Activated CD4-positive, alpha-beta T cell treated with anti-CD3 and anti-CD28 coated beads, Interleukin-2, amount 50 U/mL, for 4 hours (primary cell): ENCODE data around the gene CRP.
"Not testable (repeated sequence)": the region's sequence is repeated elsewhere in the genome, so short reads cannot be mapped to it uniquely, and the experiment has no call there.

ENCODE experiments used
- DNase-seq, 2 experiments: peaks; one replicate each; pipeline ENCODE4 v3.0.0-alpha.2; 2020

CRP gene

GRCh38 chr1:159714529-159714928 is at the start of gene CRP:
CRP (minus strand) TSS chr1:159714589; CDS start chr1:159714485, 104 bp downstream.
- no peak for DNase-seq

- no peak for DNase-seq
These were observed 49.3 kb upstream of the CRP start for GRCh38 chr1:159763686-159764085.

GRCh38 chr1:159756397-159756796 is 42.0 kb upstream of the CRP start:
- no peak for DNase-seq

- DNase-seq = no peak
These were observed 41.1 kb upstream of the CRP start for GRCh38 chr1:159755451-159756007.

GRCh38 chr1:159753386-159753785 is 39.0 kb upstream of the CRP start:
- no peak for DNase-seq

GRCh38 chr1:159752135-159752580 is 37.8 kb upstream of the CRP start:
- no peak for DNase-seq

- DNase-seq = no peak
These were observed 36.6 kb upstream of the CRP start for GRCh38 chr1:159751031-159751430.

- no peak for DNase-seq
These were observed 36.2 kb upstream of the CRP start for GRCh38 chr1:159750621-159751020.

- no peak for DNase-seq
These were observed 35.2 kb upstream of the CRP start for GRCh38 chr1:159749630-159750029.

- DNase-seq = no peak
These were observed 34.0 kb upstream of the CRP start for GRCh38 chr1:159748370-159748769.

- no peak for DNase-seq
These were observed 32.3 kb upstream of the CRP start for GRCh38 chr1:159746666-159747065.

- DNase-seq = no peak
These were observed 29.4 kb upstream of the CRP start for GRCh38 chr1:159743651-159744410.

GRCh38 chr1:159737238-159737916 is 23.0 kb upstream of the CRP start:
- DNase-seq = no peak

GRCh38 chr1:159723188-159723587 is 8.8 kb upstream of the CRP start:
- not testable (repeated sequence) for DNase-seq

GRCh38 chr1:159719990-159720389 is 5.6 kb upstream of the CRP start:
- DNase-seq = no peak

- no peak for DNase-seq
These were observed 1.5 kb upstream of the CRP start for GRCh38 chr1:159715855-159716254.

- DNase-seq = no peak
These were observed 2.3 kb downstream of the CRP start for GRCh38 chr1:159712080-159712479.

GRCh38 chr1:159707472-159708260 is 6.7 kb downstream of the CRP start:
- DNase-seq = no peak

- DNase-seq = no peak
These were observed 8.5 kb downstream of the CRP start for GRCh38 chr1:159705904-159706256.

- DNase-seq = no peak
These were observed 9.0 kb downstream of the CRP start for GRCh38 chr1:159705251-159705903.

GRCh38 chr1:159704481-159704880 is 9.9 kb downstream of the CRP start:
- no peak for DNase-seq

GRCh38 chr1:159700312-159700711 is 14.1 kb downstream of the CRP start:
- DNase-seq = no peak

- no peak for DNase-seq
These were observed 14.7 kb downstream of the CRP start for GRCh38 chr1:159699653-159700052.
